Measurements from ENCODE around the gene GAD2.

The GAD2 gene

DNA sequence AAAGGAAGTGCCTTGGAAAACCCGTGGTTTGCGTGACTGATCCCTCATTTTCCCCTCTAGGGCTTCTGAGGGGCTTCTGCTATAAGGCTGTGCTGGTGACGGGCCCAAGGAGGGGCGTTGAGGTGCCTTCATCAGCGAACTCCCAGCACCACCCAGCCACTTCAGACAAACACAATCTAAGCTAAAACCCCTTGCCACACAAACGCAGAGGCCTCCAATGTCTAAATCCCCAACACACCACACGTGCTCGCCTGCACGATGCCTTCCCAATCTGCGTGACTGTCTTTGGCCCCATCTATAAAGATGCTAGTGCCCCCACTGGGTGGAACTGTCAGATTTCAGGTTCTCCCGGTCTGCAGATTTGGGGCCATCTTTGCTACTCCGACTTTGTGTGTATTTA, 4.1 kb upstream of the GAD2 start:
- H3K4me3 ChIP-seq (ENCODE audit: low read depth in 1 of 2, low read length in 2 of 2), result no peak overlapping the region
- peaks cover 52% of the 10 kb centered on the region for H3K27me3 ChIP-seq (ENCODE audit: low read depth, low read length)
- peaks cover 0 to 30% of the 10 kb centered on the region in 2 donors for H3K4me1 ChIP-seq (ENCODE audit: control insufficient read depth in 1 of 2, insufficient read depth in 2 of 2, low read length in 2 of 2)
- no peak overlapping the region for H3K27ac ChIP-seq (ENCODE audit: low read length)
- peaks cover 0 to 5% of the 10 kb centered on the region in 2 donors for H3K9me3 ChIP-seq (ENCODE audit: control insufficient read depth in 1 of 2, low read length in 2 of 2)
- H3K36me3 ChIP-seq (ENCODE audit: control insufficient read depth in 1 of 2, insufficient read depth in 2 of 2, low read length in 2 of 2), result no peaks in the 10 kb centered on the region

DNA sequence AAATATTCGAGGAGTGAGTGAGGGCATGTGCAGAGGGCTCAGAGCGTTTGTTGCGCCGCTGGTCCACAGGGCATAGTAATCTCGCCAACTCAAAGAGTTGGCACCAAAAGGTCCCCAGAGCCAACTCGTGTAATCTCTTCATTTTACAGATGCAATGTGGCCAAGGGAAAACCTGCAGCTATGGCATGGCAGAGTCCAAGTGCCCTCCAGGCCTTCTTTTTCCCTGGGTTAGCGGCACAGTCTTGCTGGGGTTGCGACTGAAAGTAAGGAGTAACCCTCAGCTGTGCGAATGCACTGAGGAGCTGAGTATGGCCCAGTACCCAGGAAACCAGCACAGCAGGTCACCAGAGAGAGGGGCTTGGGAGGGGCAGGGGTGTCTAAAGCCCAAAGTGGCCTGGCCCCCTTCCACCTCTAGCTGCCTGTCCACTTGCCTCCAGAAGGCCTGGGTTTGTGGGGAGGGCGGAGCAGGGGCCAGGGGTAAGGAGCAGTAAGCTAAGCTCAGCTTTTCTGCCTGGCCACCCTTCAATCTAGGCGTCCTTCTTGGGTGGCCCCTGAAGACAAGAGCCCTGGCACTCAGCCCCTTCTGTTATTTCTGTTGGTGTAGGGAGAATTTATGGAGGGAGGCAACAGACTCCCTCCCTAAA, 3.3 kb upstream of the GAD2 start:
- Histone ChIP-seq H3K4me1 (ENCODE audit: control insufficient read depth in 1 of 2, insufficient read depth in 2 of 2, low read length in 2 of 2) (peaks cover 0 to 37% of the 10 kb centered on the region in 2 donors), H3K27ac (ENCODE audit: low read length) (no peak overlapping the region), H3K9me3 (ENCODE audit: control insufficient read depth in 1 of 2, low read length in 2 of 2) (peaks cover 0 to under 1% of the 10 kb centered on the region in 2 donors), H3K4me3 (ENCODE audit: low read depth in 1 of 2, low read length in 2 of 2) (no peak overlapping the region), H3K36me3 (ENCODE audit: control insufficient read depth in 1 of 2, insufficient read depth in 2 of 2, low read length in 2 of 2) (no peaks in the 10 kb centered on the region), H3K27me3 (ENCODE audit: low read depth, low read length) (peaks cover 55% of the 10 kb centered on the region)

DNA sequence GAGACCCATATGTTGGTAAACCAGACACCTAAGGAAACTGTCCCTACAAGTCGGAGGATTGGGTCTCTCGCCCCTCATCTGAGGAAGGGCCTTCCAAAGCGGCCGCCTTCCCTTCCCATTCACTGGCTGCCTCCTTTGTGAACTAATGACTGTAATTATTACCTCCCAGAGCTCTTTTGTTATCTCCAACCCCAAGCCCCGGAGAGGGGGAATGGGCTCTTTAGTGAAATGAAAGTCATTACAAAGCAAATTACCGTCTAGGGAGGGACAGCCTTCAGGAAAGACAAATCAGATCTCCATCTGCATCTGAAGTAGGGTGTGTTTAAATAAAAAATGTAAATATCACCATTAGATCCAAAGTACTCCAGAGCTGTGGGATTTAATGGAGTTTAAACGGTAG, 2.6 kb upstream of the GAD2 start:
- Histone ChIP-seq H3K9me3 (ENCODE audit: control insufficient read depth in 1 of 2, low read length in 2 of 2) (no peaks in the 10 kb centered on the region), H3K4me3 (ENCODE audit: low read depth in 1 of 2, low read length in 2 of 2) (no peak overlapping the region), H3K4me1 (ENCODE audit: control insufficient read depth in 1 of 2, insufficient read depth in 2 of 2, low read length in 2 of 2) (peaks cover 0 to 37% of the 10 kb centered on the region in 2 donors), H3K27ac (ENCODE audit: low read length) (no peak overlapping the region), H3K27me3 (ENCODE audit: low read depth, low read length) (peaks cover 55% of the 10 kb centered on the region), H3K36me3 (ENCODE audit: control insufficient read depth in 1 of 2, insufficient read depth in 2 of 2, low read length in 2 of 2) (no peaks in the 10 kb centered on the region)

DNA sequence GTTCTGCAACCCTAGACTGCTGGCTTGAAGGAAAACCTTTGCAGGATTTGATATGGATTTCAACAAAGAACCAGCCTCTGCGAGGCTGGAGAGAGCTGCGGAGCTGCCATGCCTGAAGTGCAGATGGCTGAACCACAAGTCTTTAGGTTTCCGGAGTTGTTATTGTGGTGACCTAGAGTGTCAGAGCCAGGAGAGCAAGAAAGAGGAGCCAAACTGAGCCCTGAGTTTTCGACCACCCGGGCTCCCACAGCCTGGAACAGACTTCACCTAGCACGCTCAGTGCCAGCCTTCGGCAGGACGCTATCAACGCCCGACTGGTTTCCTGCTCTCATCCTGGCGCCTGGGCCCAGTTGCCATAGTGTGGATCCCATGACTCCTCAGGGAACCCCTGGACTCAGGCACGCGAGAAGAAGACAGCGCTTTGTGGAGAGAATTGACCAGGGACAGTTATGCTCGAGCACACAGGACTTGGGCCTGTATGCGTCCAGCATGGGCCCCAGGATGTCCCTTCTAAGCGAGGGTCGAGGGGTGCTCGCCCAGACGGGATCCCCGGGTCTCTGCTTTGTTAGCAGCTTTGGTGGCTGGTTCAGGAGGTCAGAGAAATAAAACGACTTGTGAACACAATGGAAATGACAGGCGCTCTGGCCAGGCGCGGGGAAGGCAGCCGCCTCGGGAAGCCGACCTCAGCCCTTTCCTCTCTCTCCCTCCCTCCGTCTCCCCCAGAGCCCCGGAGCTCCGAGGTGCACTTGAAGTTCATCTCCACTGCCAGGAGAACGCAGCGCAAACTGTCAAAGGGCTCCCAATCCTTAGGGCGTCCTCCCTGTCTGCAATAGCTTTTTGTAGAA, 1.8 kb upstream of the GAD2 start:
- no peaks in the 10 kb centered on the region for H3K9me3 ChIP-seq (ENCODE audit: control insufficient read depth in 1 of 2, low read length in 2 of 2)
- H3K4me3 ChIP-seq (ENCODE audit: low read depth in 1 of 2, low read length in 2 of 2), result peak overlapping the region in 1 of 2 donors; percentile 52
- H3K27me3 ChIP-seq (ENCODE audit: low read depth, low read length), result peaks cover 55% of the 10 kb centered on the region
- no peaks in the 10 kb centered on the region for H3K36me3 ChIP-seq (ENCODE audit: control insufficient read depth in 1 of 2, insufficient read depth in 2 of 2, low read length in 2 of 2)
- H3K4me1 ChIP-seq (ENCODE audit: control insufficient read depth in 1 of 2, insufficient read depth in 2 of 2, low read length in 2 of 2), result peaks cover 0 to 37% of the 10 kb centered on the region in 2 donors
- H3K27ac ChIP-seq (ENCODE audit: low read length), result no peak overlapping the region

DNA sequence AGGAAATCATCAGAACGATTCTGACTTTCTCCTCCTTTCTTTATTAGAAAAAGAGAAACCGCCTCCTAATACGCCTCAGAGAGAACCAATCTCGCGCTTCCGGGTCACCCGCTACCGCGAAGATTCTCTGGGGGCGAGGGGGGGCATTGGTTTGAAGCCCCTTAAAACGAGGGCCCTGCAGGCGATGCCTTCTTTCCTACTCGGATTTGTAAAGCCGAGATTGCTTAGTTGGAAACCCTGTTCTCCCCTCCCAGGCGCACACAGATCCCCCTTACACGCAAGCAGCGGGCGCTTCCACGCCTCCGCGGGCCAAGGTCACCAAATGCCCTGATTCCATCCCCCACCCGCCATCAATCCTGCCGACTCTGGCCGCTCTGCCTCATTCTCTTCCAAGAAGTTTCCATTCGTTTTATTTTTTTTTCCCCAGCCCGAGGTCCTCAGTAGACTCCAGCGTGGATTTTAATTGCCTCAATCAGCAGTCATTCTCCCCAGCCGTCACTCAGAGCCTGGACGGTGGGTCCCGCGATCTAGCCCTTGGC, 1.1 kb upstream of the GAD2 start:
- H3K36me3 ChIP-seq (ENCODE audit: control insufficient read depth in 1 of 2, insufficient read depth in 2 of 2, low read length in 2 of 2), result no peaks in the 10 kb centered on the region
- no peaks in the 10 kb centered on the region for H3K9me3 ChIP-seq (ENCODE audit: control insufficient read depth in 1 of 2, low read length in 2 of 2)
- H3K4me1 ChIP-seq (ENCODE audit: control insufficient read depth in 1 of 2, insufficient read depth in 2 of 2, low read length in 2 of 2), result peaks cover 0 to 37% of the 10 kb centered on the region in 2 donors
- peaks cover 61% of the 10 kb centered on the region for H3K27me3 ChIP-seq (ENCODE audit: low read depth, low read length)
- peak overlapping the region in 1 of 2 donors; percentile 52 for H3K4me3 ChIP-seq (ENCODE audit: low read depth in 1 of 2, low read length in 2 of 2)
- H3K27ac ChIP-seq (ENCODE audit: low read length), result no peak overlapping the region

DNA sequence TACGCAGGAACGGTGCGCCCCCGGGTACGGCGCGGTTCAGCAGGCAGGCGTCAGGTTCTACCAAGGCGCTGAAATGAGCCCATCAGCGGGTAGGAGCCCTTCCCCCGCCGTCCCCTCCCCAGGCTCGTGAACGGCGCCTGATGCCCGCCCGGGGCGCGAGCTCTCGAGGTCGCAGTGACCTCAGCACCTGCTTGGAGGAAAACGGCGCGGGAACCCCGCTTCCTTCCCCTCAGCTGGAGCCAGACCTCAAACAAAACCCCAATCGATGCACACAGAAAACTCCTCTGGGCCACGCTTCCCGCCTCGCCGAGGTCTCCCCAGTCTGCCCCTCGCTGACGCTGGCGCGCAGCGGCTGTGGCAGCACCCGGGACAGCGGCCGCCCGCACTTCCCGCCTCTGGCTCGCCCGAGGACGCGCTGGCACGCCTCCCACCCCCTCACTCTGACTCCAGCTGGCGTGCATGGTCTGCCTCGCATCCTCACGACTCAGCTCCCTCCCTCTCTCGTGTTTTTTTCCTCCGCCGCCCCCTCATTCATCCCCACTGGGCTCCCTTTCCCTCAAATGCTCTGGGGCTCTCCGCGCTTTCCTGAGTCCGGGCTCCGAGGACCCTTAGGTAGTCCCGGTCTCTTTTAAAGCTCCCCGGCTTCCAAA, 514 bp upstream of the GAD2 start:
- Histone ChIP-seq H3K27ac (ENCODE audit: low read length) (no peak overlapping the region), H3K4me3 (ENCODE audit: low read depth in 1 of 2, low read length in 2 of 2) (peak overlapping the region in 1 of 2 donors; percentile 52), H3K27me3 (ENCODE audit: low read depth, low read length) (peaks cover 59% of the 10 kb centered on the region), H3K36me3 (ENCODE audit: control insufficient read depth in 1 of 2, insufficient read depth in 2 of 2, low read length in 2 of 2) (no peaks in the 10 kb centered on the region), H3K9me3 (ENCODE audit: control insufficient read depth in 1 of 2, low read length in 2 of 2) (no peaks in the 10 kb centered on the region), H3K4me1 (ENCODE audit: control insufficient read depth in 1 of 2, insufficient read depth in 2 of 2, low read length in 2 of 2) (peaks cover 0 to 37% of the 10 kb centered on the region in 2 donors)

DNA sequence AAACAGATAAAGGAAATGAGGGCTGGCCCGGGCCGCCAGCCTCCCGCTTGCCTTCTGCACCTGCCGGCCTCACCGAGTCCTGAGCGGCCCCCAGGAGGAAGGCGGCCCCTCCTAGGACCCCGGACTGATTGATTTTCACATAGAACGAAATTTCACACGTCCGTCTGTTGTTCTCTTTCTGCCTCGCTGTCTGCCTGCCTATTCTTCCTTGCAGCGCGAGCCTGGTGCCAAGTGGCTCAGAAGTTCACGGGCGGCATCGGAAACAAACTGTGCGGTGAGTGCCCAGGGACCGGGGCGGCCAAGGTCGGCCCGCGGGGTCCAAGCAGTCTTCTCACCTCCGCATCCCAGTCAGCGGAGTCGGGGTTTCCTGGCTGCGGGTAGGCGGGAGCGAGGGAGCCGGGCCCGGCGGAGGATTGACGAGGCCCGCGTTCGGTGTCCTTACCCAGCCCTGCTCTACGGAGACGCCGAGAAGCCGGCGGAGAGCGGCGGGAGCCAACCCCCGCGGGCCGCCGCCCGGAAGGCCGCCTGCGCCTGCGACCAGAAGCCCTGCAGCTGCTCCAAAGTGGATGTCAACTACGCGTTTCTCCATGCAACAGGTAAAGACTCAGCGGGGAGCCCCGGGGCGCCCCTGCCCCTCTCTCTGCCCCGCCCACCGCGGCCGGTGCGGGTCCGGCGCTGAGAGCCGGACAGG, 967 bp downstream of the GAD2 start:
- no peak overlapping the region for H3K27ac ChIP-seq (ENCODE audit: low read length)
- peak overlapping the region in 1 of 2 donors; percentile 38 for H3K4me3 ChIP-seq (ENCODE audit: low read depth in 1 of 2, low read length in 2 of 2)
- H3K36me3 ChIP-seq (ENCODE audit: control insufficient read depth in 1 of 2, insufficient read depth in 2 of 2, low read length in 2 of 2), result no peaks in the 10 kb centered on the region
- no peaks in the 10 kb centered on the region for H3K9me3 ChIP-seq (ENCODE audit: control insufficient read depth in 1 of 2, low read length in 2 of 2)
- peaks cover 55% of the 10 kb centered on the region for H3K27me3 ChIP-seq (ENCODE audit: low read depth, low read length)
- H3K4me1 ChIP-seq (ENCODE audit: control insufficient read depth in 1 of 2, insufficient read depth in 2 of 2, low read length in 2 of 2), result peaks cover 0 to 34% of the 10 kb centered on the region in 2 donors

DNA sequence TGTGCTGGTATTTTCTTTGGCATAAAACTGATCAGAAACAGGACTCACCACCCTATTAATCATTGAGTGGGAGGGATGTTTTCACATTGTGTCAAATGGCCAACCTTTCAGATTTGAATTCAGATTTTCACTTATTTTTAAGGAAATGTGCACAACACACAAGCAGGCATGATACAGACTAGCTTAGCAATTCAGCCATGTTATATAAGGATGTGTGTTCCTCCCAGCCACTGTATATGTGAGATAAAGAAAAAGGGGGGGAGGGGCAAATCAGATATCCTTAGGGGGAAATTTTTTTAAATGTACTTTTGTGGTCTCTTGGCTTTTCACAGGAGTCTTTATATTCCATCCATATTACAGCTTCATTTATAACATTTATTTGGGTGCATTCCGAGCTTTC, 3.1 kb downstream of the GAD2 start:
- peaks cover 0 to 34% of the 10 kb centered on the region in 2 donors for H3K4me1 ChIP-seq (ENCODE audit: control insufficient read depth in 1 of 2, insufficient read depth in 2 of 2, low read length in 2 of 2)
- no peak overlapping the region for H3K27ac ChIP-seq (ENCODE audit: low read length)
- peaks cover 35% of the 10 kb centered on the region for H3K27me3 ChIP-seq (ENCODE audit: low read depth, low read length)
- H3K4me3 ChIP-seq (ENCODE audit: low read depth in 1 of 2, low read length in 2 of 2), result no peak overlapping the region
- no peaks in the 10 kb centered on the region for H3K36me3 ChIP-seq (ENCODE audit: control insufficient read depth in 1 of 2, insufficient read depth in 2 of 2, low read length in 2 of 2)
- H3K9me3 ChIP-seq (ENCODE audit: control insufficient read depth in 1 of 2, low read length in 2 of 2), result no peaks in the 10 kb centered on the region

DNA sequence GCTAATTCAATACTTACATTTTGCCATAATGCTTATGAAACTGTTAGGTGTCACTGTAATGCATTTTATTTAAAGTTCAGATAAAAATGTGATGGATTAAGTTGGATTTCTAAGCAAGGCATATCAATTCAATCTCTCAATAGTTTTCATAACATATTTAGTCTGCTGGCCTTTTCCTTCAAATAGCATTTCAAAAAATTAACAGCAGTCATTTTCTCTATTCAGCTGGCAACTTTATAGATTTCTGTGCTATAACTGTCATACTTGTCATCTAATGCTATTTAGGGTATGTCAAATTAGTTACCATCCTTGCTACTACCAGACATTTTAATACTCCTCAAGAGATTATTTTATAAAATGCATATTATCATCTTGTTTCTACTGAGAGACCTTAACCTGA, 4.3 kb downstream of the GAD2 start:
- H3K27me3 ChIP-seq (ENCODE audit: low read depth, low read length), result peaks cover 23% of the 10 kb centered on the region
- no peak overlapping the region for H3K27ac ChIP-seq (ENCODE audit: low read length)

DNA sequence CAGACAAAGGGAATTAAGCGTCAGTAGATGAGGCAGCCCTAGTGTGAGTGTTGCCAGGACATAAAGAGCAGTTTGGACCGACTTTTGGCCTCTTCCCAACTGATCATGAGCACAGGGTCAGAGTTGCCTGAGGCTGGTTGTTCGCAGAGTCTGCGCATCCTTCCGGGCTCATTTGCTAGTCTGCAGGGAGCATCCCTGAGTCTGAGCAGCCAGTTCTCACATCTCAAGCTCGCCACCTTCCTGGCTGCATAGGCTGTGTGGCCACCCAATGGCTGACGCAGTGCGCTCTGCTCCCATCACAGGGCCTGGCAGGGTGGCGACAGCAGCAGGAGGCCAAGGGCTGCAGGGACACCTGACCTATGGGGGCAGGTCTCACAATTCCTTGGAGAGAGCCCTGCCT, 5.0 kb downstream of the GAD2 start:
- no peaks in the 10 kb centered on the region for H3K9me3 ChIP-seq (ENCODE audit: control insufficient read depth in 1 of 2, low read length in 2 of 2)
- H3K4me3 ChIP-seq (ENCODE audit: low read depth in 1 of 2, low read length in 2 of 2), result no peak overlapping the region
- peaks cover 0 to 16% of the 10 kb centered on the region in 2 donors for H3K4me1 ChIP-seq (ENCODE audit: control insufficient read depth in 1 of 2, insufficient read depth in 2 of 2, low read length in 2 of 2)
- no peak overlapping the region for H3K27ac ChIP-seq (ENCODE audit: low read length)
- H3K27me3 ChIP-seq (ENCODE audit: low read depth, low read length), result peaks cover 22% of the 10 kb centered on the region
- no peaks in the 10 kb centered on the region for H3K36me3 ChIP-seq (ENCODE audit: control insufficient read depth in 1 of 2, insufficient read depth in 2 of 2, low read length in 2 of 2)

More for the DNA sequence above, 4.3 kb downstream of the GAD2 start:
- H3K4me3 ChIP-seq (ENCODE audit: low read depth in 1 of 2, low read length in 2 of 2), result no peak overlapping the region
- no peaks in the 10 kb centered on the region for H3K9me3 ChIP-seq (ENCODE audit: control insufficient read depth in 1 of 2, low read length in 2 of 2)
- H3K4me1 ChIP-seq (ENCODE audit: control insufficient read depth in 1 of 2, insufficient read depth in 2 of 2, low read length in 2 of 2), result peaks cover 0 to 22% of the 10 kb centered on the region in 2 donors
- H3K36me3 ChIP-seq (ENCODE audit: control insufficient read depth in 1 of 2, insufficient read depth in 2 of 2, low read length in 2 of 2), result no peaks in the 10 kb centered on the region

Measured in muscle layer of duodenum (tissue), 2 donors.